Calu3 (cell line): ENCODE data around the gene RPS14. TPM values are rescaled to one million over a fixed set of nuclear protein-coding genes. Genes with fewer than 3 reads are reported as not detected.

Source experiments
- BruUV-seq: library from RNA; stranded (reverse); fragments of 400-500 nt; replicated peaks from 2 replicates; lab custom pipeline; 2021; lab: Mats Ljungman, UMichigan
- CTCF ChIA-PET: fragments of 300-600 bp; sonication (Branson Sonifier 250); formaldehyde crosslinking; loops from one replicate; lab custom pipeline; 2022; ENCODE audit warnings: antibody characterized with exemption; lab: Charles Lee
- DNase-seq: peaks from one replicate; pipeline ENCODE4 v3.0.0; 2022
- H3K27ac Mint-ChIP-seq: one replicate; pipeline ENCODE4 v1.8.0; 2022; ENCODE audit warnings: mixed read lengths; ENCODE audit not compliant: unreplicated experiment
- H3K27me3 Mint-ChIP-seq: one replicate; pipeline ENCODE4 v1.8.0; 2022; ENCODE audit warnings: mixed read lengths; ENCODE audit not compliant: unreplicated experiment
- H3K36me3 Mint-ChIP-seq: one replicate; pipeline ENCODE4 v1.8.0; 2022; ENCODE audit warnings: mild to moderate bottlenecking, moderate library complexity, mixed read lengths; ENCODE audit not compliant: insufficient read depth, unreplicated experiment
- H3K4me1 Mint-ChIP-seq: one replicate; pipeline ENCODE4 v1.8.0; 2022; ENCODE audit warnings: mild to moderate bottlenecking, low read depth, mixed read lengths; ENCODE audit not compliant: unreplicated experiment
- H3K4me3 Mint-ChIP-seq: one replicate; pipeline ENCODE4 v1.8.0; 2022; ENCODE audit warnings: mild to moderate bottlenecking, low read depth, moderate library complexity, mixed read lengths; ENCODE audit not compliant: unreplicated experiment
- H3K9me3 Mint-ChIP-seq: one replicate; pipeline ENCODE4 v1.8.0; 2022; ENCODE audit warnings: low read depth, mixed read lengths; ENCODE audit not compliant: unreplicated experiment
- intact Hi-C: fragments of 100-400 bp; cut with micrococcal nuclease; formaldehyde crosslinking; loops from one replicate; pipeline ENCODE4 v1.10.0; 2022; ENCODE audit not compliant: unreplicated experiment
- total RNA-seq: library from RNA; stranded (reverse); gene quantifications from 2 replicates; pipeline ENCODE4 v1.2.3, GENCODE V29; 2022
- TF ChIP-seq, protein P1 (sequence below): fragments of 200-600 bp; IDR thresholded peaks from one replicate; pipeline ENCODE4 v1.8.0; 2022; ENCODE audit warnings: antibody characterized with exemption; ENCODE audit not compliant: unreplicated experiment

Gene RPS14
- total RNA-seq, 1 experiment from 2014 or later, result 2,330 TPM

DNA sequence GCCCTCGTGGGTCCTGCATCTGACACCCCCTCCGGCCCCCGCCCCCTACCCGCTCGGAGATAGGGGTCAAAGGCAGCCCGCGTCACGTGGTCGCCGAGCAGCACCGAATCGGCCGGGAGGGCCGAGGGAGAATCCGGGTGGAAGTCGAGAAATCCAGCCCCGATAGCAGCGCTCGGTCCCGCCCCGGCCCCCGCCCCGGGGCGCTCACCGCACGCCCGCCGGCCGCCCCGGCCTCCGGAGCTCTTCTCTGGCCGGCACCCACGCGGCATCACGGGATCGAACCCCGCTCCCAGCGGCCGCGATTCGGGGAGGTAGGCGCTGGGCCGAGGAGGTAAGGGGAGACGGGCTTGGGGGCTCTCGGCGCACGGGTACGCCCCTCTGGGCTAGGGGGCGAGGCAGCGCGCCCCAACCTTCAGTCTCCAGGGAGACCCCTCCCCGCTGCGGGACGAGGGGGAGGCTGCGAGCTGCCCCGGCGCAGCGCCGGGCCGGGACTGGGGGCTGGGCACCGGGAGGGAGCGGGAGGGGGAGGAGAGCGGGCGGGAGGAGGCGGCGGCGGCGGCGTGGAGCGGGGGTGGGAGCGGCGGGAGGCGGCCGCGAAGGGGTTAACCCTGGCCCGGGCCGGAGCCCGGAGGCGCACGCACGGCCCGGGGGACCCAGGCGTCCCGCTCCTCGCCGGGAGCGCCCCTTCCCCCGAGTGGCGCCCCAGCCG, 36.3 kb upstream of the RPS14 start:
- H3K36me3 Mint-ChIP-seq, result peaks cover 29% of the 10 kb centered on the region
- H3K4me1 Mint-ChIP-seq, result peaks cover 46% of the 10 kb centered on the region
- no peaks in the 10 kb centered on the region for H3K9me3 Mint-ChIP-seq
- peak overlapping the region; percentile 61 for H3K4me3 Mint-ChIP-seq
- CTCF ChIA-PET, result interaction anchor here (0.7 to 2.0 kb wide), 4 partner anchors 12 to 1009 kb away, joined by 3 to 12 read pairs (median 6); no protein-coding TSS in a partner anchor
- no peak overlapping the region for H3K27ac Mint-ChIP-seq
- intact Hi-C loops, result loop anchor here (5.0 kb wide), 1 partner anchor 36 kb away; no protein-coding TSS in a partner anchor
- no peaks in the 10 kb centered on the region for H3K27me3 Mint-ChIP-seq
- DNase-seq, result peak; percentile 71
- no TSS peak for BruUV-seq
- TF ChIP-seq, protein P1, sequence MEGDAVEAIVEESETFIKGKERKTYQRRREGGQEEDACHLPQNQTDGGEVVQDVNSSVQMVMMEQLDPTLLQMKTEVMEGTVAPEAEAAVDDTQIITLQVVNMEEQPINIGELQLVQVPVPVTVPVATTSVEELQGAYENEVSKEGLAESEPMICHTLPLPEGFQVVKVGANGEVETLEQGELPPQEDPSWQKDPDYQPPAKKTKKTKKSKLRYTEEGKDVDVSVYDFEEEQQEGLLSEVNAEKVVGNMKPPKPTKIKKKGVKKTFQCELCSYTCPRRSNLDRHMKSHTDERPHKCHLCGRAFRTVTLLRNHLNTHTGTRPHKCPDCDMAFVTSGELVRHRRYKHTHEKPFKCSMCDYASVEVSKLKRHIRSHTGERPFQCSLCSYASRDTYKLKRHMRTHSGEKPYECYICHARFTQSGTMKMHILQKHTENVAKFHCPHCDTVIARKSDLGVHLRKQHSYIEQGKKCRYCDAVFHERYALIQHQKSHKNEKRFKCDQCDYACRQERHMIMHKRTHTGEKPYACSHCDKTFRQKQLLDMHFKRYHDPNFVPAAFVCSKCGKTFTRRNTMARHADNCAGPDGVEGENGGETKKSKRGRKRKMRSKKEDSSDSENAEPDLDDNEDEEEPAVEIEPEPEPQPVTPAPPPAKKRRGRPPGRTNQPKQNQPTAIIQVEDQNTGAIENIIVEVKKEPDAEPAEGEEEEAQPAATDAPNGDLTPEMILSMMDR, result no peak

DNA sequence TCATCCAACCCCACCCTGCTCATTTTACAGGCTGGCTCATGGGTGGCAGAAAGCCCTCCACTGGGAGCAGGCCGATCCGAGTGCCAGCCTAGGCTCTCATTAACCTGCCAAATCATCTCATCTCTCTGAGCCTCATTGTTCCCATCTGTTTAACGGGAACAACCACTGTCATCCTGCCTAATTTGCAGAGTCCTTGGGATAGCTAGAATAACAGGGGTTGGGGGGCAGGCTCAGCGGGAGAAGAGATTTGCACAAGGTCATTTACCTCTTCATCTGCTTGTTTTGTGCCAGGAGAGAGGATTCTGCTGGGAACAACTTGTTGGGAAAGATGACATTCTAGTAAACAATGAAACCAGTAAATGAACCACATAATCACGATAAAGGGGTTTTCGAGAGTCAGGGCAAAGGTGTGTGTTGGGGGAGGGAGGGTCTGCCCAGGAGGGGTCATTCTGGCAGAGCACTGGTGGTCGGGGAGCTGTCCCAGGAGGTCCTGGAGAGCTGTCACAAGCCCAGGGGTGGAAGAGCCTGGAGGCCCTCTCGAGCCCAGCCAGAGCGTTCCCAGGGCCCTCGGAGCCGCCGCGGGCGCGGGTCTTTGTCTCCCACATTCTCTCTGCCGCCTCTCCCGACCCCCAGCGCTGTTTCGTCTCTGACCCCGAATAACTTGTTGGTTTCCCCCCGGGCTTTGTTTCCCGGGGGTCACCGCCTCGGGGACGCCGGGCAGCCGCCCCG, 35.6 kb upstream of the RPS14 start:
- TF ChIP-seq, protein P1, result no peak
- intact Hi-C loops, result loop anchor here (5.0 kb wide), 1 partner anchor 37 kb away; no protein-coding TSS in a partner anchor
- no peak for DNase-seq

DNA sequence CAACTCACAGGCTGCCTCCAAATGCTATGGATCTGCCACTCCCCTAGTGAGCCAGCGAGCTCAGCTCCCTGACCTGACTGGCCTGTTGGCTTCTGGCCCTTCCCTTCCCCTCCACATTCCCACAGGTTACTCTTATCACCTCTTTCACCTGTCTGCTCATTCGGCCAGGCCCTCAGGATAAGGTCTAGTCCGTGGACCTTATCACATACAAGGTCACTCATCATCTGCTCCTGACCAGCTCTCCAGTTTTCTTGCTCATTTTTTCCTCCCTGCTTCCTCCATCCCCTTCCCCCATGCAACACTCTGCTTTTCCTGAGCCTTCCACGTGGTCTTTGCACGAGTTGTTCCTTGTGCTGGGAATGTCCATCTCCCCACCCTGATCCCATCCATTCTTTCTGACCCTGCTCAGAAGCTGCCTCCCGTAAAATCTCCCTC, 32.5 kb upstream of the RPS14 start:
- Mint-ChIP-seq H3K27me3 (no peaks in the 10 kb centered on the region), H3K4me1 (peaks cover 17% of the 10 kb centered on the region), H3K4me3 (no peak overlapping the region), H3K27ac (no peak overlapping the region), H3K9me3 (no peaks in the 10 kb centered on the region), H3K36me3 (peaks cover 17% of the 10 kb centered on the region)
- no peak for DNase-seq
- intact Hi-C loops, result no loop called here
- CTCF ChIA-PET, result interaction anchor here (1.0 to 1.3 kb wide), 2 partner anchors 18 to 36 kb away, joined by 3 to 8 read pairs; no protein-coding TSS in a partner anchor
- BruUV-seq, result no TSS peak
- TF ChIP-seq, protein P1, result no peak

More for the DNA sequence above, 35.6 kb upstream of the RPS14 start:
- CTCF ChIA-PET, result interaction anchor here (0.7 to 2.0 kb wide), 2 partner anchors 12 to 1009 kb away, joined by 3 to 12 read pairs; no protein-coding TSS in a partner anchor
- Mint-ChIP-seq H3K4me1 (peaks cover 41% of the 10 kb centered on the region), H3K27ac (peak overlapping the region; percentile 73), H3K9me3 (no peaks in the 10 kb centered on the region), H3K27me3 (no peaks in the 10 kb centered on the region), H3K4me3 (peak overlapping the region; percentile 61), H3K36me3 (peaks cover 29% of the 10 kb centered on the region)
- TSS peak; percentile 71 for BruUV-seq

DNA sequence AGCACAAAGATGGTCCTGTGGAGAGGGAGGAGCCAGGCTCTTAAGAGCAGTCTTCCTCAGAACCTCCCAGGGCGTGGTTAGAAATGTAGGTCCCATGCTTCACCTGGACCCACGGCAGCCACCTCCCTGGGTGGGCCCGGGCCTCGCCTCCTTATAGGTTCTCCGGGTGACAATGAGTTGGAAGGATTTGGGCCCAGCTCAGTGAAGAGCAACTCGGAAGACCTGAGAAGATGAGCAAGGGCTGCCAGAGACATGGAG, 32.1 kb upstream of the RPS14 start:
- CTCF ChIA-PET, result no interaction called here
- Mint-ChIP-seq H3K27me3 (no peaks in the 10 kb centered on the region), H3K4me1 (peaks cover 20% of the 10 kb centered on the region), H3K27ac (no peak overlapping the region), H3K9me3 (no peaks in the 10 kb centered on the region), H3K36me3 (peaks cover 14% of the 10 kb centered on the region), H3K4me3 (no peak overlapping the region)
- TF ChIP-seq, protein P1, result no peak
- DNase-seq, result no peak
- BruUV-seq, result no TSS peak
- intact Hi-C loops, result no loop called here
